Measurements from ENCODE around the gene BLID. TPM values are rescaled to one million over a fixed set of nuclear protein-coding genes. Genes with fewer than 3 reads are reported as not detected.
A peak's percentile ranks its signal among the peaks of the same experiment; 100 is the strongest.

BLID gene
- total RNA-seq (2014; rRNA removed; shearing (Covaris generic)) (not detected in 2 replicates), polyA plus RNA-seq (2016; fragmentation: Nextera tagmentation; extraction: Ambion mirVana) (not detected in 2 replicates)
- long read RNA-seq, result 0 reads

- Histone ChIP-seq H3K4me3 (no peak within 1 kb of the TSS), H3K27me3 (ENCODE audit: insufficient read depth) (no peaks in the 10 kb centered on the region), H4K20me1 (replicated peaks; ENCODE audit: insufficient read depth) (no peaks in the 10 kb centered on the region), H3K4me1 (ENCODE audit: insufficient read depth) (peaks cover 12% of the 10 kb centered on the region; the same call in 1 of the 2 replicates), H3K36me3 (ENCODE audit: insufficient read depth) (no peaks in the 10 kb centered on the region), H3K27ac (ENCODE audit: low read depth) (no peak within 1 kb of the TSS), H3K79me2 (replicated peaks; ENCODE audit: insufficient read depth) (no peaks in the 10 kb centered on the region), H2AFZ (peak within 1 kb of the TSS; percentile 15; the same call in 1 of the 2 replicates), H3K4me2 (no peak within 1 kb of the TSS), H3K9me2 (ENCODE audit: insufficient read depth) (no peaks in the 10 kb centered on the region), H3F3A (replicated peaks; ENCODE audit: low read depth) (no peaks in the 10 kb centered on the region)
- Mint-ChIP-seq H3K4me1 (peaks cover 14% of the 10 kb centered on the region; the same call in 2 of the 3 replicates), H3K27me3 (ENCODE audit: insufficient read depth, low read depth, poor library complexity) (no peaks in the 10 kb centered on the region), H3K27ac (no peak within 1 kb of the TSS), H3K4me3 (no peak within 1 kb of the TSS), H3K36me3 (ENCODE audit: low read depth) (no peaks in the 10 kb centered on the region), H3K9me3 (no peaks in the 10 kb centered on the region)
- ATAC-seq (peak; percentile 97), DNase-seq (ENCODE audit: low spot score) (peak; percentile 88)
- peak; percentile 83 to 89 for TF ChIP-seq CTCF (conservative IDR thresholded peaks at IDR 0.05; ENCODE audit: low read depth in 2 of 2)
- no peak for TF ChIP-seq NANOG (IDR thresholded peaks at IDR 0.05; ENCODE audit: borderline replicate concordance)
- TF ChIP-seq EZH2phosphoT487 (IDR thresholded peaks at IDR 0.05; ENCODE audit: unreplicated experiment), result no peak
- no peak for TF ChIP-seq STAT1 (IDR thresholded peaks at IDR 0.05; ENCODE audit: unreplicated experiment)
These were observed at the start of gene BLID for GRCh38 chr11:122115524-122116379. BLID (minus strand) TSS chr11:122116215; CDS start chr11:122115922, 293 bp downstream.

GRCh38 chr11:122163053-122163819 is 47.2 kb upstream of the BLID start:
- Mint-ChIP-seq H3K36me3 (ENCODE audit: low read depth) (no peaks in the 10 kb centered on the region), H3K4me1 (peaks cover 28% of the 10 kb centered on the region), H3K27ac (no peak overlapping the region), H3K4me3 (no peak overlapping the region), H3K9me3 (no peaks in the 10 kb centered on the region), H3K27me3 (ENCODE audit: insufficient read depth, low read depth, poor library complexity) (peaks cover 3% of the 10 kb centered on the region)
- Histone ChIP-seq H3K79me2 (replicated peaks; ENCODE audit: insufficient read depth) (no peaks in the 10 kb centered on the region), H4K20me1 (replicated peaks; ENCODE audit: insufficient read depth) (no peaks in the 10 kb centered on the region), H3K9me2 (ENCODE audit: insufficient read depth) (no peaks in the 10 kb centered on the region), H3F3A (replicated peaks; ENCODE audit: low read depth) (no peaks in the 10 kb centered on the region), H2AFZ (no peak overlapping the region), H3K4me3 (no peak overlapping the region), H3K4me1 (ENCODE audit: insufficient read depth) (peaks cover 33% of the 10 kb centered on the region), H3K36me3 (ENCODE audit: insufficient read depth) (no peaks in the 10 kb centered on the region), H3K4me2 (no peak overlapping the region), H3K27me3 (ENCODE audit: insufficient read depth) (no peaks in the 10 kb centered on the region), H3K27ac (ENCODE audit: low read depth) (no peak overlapping the region)
- DNase-seq (ENCODE audit: low spot score) (no peak), ATAC-seq (no peak)
- TF ChIP-seq ZNF114 (CRISPR knock-in tag; IDR thresholded peaks at IDR 0.05) (no peak), EZH2 (IDR thresholded peaks at IDR 0.05; ENCODE audit: low read depth, unreplicated experiment) (no peak), REST (IDR thresholded peaks at IDR 0.05; ENCODE audit: unreplicated experiment) (no peak), CREB1 (CRISPR knock-in tag; IDR thresholded peaks at IDR 0.05; ENCODE audit: low read depth) (no peak), STAT1 (IDR thresholded peaks at IDR 0.05; ENCODE audit: unreplicated experiment) (no peak), CTCF (conservative IDR thresholded peaks at IDR 0.05; ENCODE audit: low read depth in 2 of 2) (no peak), ETS1 (IDR thresholded peaks at IDR 0.05) (no peak), ZNF331 (CRISPR knock-in tag; IDR thresholded peaks at IDR 0.05; ENCODE audit: low read depth) (no peak), POLR2AphosphoS5 (IDR thresholded peaks at IDR 0.05; ENCODE audit: low read depth) (no peak), EZH2phosphoT487 (IDR thresholded peaks at IDR 0.05; ENCODE audit: unreplicated experiment) (no peak), JUNB (IDR thresholded peaks at IDR 0.05; ENCODE audit: unreplicated experiment) (no peak), NANOG (IDR thresholded peaks at IDR 0.05; ENCODE audit: borderline replicate concordance) (no peak)

Data from GM23338 (cell line).